GM11168 (cell line): ENCODE results near the gene SV2B.

Experiments
- in situ Hi-C: fragments of 300-500 bp; cut with MboI; formaldehyde crosslinking; loops from one replicate; pipeline ENCODE4 v1.12.0; 2022; ENCODE audit warnings: low sequenced_read_pairs; ENCODE audit not compliant: unreplicated experiment

The SV2B gene

DNA sequence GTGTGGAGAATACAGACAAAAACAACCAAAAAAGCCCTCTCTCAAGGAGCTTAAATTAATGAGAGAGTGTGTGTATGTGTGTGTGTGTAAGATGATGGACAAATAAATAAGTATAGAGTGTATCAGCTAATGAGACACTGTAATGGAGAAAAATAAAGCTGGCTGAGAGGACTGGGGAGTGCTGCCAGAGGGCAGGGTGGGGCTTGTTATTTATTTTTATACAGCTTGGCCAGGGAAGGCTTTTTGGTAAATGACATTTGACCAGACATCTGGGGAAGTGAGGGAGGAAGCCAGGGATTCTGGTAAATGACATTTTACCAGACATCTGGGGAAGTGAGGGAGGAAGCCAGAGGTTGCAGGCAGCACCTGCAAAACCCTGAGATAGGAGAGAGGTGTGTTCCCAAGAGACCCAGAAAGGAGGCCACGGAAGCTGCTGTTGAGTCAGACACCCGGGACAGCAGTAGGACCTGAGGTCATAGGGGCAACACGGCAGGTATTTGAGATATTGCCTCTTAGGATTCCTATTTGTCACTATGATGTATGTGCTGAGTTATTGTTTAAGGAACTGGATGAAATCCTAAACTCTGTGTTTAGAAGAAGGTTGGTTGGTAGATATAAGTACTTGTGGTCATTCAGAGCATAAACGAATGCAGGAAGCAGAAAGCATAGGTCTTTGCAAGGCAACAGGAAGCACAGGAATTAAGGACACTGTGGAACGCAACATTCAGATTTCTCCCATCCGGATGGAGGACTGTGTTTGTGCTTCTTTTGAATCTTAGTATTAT is 2.7 kb downstream of the SV2B start:
- in situ Hi-C loops, result no loop called here

DNA sequence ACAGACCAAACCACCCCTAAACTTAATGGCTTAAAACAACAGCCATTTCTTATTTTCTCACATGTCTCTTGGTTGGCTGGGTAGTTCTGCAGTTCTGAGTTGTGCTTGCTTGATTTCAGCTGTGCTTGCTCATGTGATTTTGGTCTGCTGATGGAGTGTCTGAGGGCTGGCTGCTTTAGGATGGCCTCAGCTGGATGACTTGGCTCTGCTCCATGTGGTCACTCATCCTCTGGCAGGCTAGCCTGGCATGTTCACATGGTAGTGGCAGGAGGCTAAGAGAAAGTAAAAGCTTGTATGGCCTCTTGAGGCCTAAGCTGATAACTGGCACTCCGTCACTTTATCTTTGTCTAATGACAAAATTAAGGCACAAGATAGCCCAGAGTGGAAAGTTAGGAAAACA is 4.1 kb downstream of the SV2B start:
- in situ Hi-C loops, result no loop called here

DNA sequence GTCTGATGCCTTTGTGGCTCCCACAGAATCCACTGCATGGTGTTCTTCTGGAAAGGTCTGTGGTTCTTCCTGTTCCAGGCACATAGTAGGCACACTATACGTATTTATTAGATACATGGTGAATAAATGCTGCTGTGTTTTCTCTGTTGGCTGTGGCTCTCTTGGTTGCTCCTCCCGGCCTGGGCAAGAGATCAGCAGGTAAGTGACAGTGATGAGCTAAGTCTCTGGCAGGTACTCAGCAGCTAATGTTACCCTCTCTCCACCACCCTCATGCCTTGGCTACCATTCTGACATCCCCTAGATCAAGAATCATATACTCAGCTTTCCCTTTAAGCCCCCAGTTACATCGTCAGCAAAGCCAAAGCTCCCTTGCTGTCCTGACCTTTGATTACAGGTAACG is 8.4 kb downstream of the SV2B start:
- in situ Hi-C loops, result no loop called here

DNA sequence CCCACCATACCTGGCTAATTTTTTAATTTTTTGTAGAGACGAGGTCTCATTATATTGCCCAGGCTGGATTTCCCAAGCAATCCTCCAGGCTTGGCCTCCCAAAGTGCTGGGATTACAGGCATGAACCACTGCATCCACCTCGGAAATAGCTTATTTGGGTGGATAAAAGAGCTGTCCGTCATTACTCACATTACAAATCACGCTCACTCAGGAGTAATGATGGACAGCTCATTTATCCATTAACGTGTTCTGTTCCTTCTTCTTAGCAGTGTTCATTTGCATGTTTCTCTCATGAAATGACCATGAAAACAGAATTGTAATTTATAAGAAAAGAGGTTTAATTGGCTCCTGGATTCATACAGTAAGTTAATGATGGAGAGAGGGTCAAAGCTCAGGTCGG is 9.8 kb downstream of the SV2B start:
- in situ Hi-C loops, result no loop called here

DNA sequence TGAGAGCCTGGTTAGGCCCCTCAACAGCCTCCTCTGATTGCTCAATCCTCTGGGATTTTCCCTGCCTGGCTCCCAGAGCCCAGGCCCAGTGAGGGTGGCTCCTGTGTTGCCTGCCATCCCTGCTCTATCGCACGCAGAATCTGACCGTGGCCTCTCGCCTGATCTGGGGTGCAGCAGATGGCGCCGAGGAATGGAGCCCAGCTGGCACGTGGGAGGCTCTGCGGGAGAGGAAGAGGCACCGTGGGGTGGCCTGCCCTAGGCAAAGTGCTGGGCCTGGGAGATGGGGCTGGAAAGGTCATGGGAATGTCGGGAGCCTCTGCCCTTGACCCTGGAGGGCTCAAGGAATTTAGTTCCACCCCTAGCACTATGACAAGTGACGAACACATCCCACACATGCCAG is 10.3 kb downstream of the SV2B start:
- in situ Hi-C loops, result no loop called here

DNA sequence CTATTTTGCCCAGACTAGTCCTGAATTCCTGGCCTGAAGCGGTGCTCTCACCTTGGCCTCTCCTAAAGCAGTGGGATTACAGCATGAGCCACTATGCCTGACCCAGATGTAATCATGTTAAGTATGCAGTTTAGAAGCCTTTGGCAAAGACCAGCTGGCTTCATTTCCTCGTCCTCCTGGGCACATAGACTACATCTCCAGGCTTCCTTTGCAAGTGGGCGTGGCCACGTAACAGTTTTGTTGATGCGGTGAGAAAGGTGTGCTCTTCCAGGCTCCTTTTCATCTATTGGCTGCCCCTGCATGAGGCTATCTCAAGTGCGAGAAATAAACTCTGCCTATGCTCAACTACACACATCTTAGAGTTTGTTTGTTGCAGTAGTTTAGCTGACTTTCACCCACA is 13.0 kb downstream of the SV2B start:
- in situ Hi-C loops, result no loop called here

DNA sequence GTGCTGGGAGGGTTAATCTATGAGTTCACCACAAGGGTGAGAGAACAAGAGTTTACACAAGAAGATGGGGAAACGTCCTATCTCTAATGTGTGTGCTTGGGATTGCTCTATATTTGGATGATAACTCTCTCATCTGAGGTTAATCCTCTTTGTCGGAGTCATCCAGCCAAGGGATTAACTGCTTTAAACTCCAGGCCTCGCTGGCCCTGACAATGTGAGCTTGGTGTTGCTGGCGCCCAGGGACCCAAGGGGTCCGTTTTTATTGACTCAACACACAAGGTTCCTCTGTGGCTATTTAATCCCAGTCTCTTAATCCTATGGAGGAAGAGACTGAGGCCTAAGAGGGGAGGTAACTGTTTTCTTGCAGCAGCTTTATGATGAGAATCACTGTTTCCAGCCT is 14.2 kb downstream of the SV2B start:
- in situ Hi-C loops, result no loop called here

DNA sequence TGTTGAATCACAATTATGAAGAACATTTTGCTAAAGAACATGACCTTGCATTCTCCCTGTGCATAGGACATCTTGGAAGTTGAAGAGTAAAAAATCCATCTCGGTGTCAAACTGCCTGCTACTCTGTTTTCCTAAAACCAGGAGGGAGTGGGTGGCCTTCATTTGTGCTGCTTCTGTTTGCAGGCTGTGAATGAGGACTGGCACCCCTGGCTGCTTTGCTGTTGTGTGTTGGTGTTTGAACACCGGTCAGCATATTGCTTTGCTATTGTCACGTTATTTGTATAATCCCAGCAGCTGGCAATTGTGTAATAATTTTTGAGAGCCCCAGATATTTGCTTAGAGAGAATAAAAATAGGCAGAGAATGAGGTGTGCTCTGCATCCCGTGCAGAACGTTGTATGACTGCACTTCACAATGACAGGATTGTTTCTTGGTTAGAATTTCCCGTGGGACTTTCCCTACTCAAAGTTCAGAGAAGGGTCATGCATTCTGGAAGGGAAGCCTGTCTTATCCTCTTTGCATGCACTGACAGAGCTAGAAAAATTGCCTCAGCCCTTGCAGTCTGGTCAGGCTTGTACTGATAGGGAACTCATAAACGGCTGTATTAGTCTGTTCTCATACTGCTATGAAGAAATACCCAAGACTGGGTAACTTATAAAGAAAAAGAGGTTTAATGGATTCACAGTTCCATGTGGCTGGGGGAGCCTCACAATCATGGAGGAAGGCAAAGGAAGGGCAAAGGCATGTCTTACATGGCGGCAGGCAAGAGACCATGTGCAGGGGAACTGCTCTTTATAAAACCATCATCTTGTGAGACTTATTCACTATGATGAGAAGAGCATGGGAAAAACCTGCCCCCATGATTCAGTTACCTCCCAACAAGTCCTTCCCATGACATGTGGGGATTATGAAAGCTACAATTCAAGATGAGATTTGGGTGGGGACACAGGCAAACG is 16.3 kb downstream of the SV2B start:
- in situ Hi-C loops, result no loop called here

DNA sequence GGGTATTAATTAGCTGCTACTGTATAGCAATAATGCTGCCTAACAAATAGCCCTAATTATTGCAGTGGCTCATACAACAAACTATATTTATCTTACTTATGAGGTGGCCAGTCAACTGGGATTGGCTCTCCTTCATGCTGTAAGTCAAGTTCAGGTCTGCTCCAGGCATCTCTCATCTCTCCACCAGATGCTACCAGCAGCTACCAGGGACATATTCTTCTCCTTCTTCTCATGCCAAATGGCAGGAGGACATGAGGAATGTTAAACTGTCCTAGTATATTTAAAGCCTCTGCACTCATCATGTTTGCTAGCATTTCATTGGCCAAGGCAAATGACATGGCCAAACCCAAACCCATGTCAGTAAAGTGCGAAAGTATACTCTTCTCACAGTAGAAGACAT is 17.3 kb downstream of the SV2B start:
- in situ Hi-C loops, result no loop called here

DNA sequence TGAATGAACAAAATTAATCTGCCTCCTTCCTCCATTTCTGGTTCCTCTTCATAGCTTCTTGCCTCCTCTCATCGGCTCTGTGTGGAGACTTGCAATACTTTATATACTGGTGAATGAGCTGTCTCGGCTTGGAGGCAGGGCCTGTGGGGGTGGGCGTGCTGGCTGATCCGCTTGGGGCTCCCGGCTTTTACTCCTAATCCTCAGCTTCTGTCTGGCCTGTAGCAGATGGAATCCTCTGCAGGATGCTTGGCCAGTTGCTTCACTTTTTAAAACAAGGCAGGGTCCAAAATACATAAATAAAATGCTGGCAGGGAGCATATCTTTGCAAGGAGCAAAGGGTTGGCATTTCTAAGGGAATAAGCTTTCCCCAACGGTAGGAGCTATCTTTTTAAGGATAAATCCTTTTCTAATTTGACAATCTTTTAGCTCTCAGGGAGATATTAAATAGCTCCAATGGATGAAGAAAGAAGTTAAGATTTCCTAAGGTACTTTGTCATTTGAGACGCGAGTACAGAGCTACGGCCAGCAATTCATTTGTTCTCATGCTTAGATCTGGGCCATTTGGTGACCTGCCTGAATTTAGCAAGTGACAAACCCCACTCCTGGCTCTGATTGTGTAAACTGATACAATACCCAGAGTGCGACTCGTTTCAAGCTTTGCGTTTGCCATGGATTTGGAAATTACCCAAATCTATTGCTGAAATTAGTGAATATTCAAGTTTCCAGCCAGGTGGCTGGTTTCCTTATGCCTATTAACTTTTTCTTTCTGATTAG is 18.9 kb downstream of the SV2B start:
- in situ Hi-C loops, result no loop called here

DNA sequence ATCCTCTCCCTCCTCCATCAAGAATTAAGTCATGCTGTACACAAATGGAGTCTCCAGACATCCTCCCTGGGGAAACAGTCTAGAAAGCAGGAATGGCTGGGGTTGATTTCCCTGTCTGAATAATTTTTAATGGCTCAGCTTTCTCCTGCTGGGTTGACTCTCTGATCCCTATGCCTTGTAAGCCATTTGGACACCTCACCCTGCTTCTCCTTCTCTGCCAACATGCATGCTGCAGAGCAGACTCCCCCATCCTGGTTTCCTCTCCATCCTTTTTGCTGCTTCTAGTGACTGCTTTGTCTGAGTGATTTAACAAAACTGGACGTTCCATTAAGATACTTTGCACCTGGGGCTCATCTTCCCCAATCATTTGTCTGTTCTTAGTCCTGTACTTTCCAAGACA is 22.2 kb downstream of the SV2B start:
- in situ Hi-C loops, result no loop called here

DNA sequence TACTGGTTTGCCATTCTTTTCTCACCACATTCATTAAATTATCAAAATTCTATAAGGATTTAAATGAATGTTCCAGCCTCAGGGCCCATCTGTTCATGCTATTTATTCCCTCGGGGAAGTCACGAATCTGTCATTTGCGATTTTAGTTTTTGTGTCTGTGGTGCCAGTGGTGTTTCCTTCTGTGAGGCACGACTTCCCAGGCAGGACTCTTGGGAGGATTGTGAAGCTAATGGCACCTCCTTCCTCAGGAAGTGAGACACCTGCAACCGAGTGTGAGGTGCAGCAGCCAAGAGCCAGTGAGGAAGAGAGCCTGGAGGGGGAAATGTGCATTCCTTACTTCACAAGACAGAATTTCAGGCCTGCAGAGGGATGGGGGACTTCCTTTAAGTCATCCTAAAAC is 24.1 kb downstream of the SV2B start:
- in situ Hi-C loops, result no loop called here

DNA sequence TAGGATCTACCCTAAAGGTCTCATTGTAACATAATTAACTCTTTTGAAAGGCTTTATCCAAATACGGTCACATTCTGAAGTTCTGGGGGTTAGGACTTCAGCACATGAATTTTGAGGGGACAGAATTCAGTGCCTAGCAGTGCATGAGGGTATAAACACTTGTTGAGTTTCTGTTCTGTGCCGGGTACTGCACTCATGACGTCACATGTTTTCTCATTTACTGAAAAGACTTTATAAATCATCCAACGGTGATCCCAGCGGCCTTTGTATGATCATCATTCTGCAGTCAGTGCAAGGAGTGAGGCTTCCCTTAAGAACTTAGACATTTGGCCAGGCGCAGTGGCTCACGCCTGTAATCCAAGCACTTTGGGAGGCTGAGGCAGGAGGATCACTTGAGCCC is 25.1 kb downstream of the SV2B start:
- in situ Hi-C loops, result no loop called here

DNA sequence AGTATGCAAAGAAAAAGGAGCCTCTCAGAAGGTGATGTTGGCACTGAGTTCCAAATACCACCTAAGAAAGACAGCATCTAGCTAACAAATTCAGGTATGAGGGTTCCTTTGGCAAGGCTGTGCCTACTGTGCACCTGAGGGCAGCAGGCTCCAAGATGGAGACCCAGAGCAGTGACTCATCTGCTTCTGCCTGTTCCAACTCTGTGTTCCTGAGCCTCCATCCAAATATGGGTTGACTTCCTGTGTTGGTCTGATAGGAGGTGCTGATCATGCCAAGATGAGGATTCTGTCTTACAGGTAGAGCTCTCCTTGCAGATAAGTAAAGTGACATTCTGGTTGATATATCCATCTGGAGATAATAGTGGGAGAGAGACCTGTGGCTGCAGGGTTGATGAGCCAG is 26.0 kb downstream of the SV2B start:
- in situ Hi-C loops, result no loop called here

DNA sequence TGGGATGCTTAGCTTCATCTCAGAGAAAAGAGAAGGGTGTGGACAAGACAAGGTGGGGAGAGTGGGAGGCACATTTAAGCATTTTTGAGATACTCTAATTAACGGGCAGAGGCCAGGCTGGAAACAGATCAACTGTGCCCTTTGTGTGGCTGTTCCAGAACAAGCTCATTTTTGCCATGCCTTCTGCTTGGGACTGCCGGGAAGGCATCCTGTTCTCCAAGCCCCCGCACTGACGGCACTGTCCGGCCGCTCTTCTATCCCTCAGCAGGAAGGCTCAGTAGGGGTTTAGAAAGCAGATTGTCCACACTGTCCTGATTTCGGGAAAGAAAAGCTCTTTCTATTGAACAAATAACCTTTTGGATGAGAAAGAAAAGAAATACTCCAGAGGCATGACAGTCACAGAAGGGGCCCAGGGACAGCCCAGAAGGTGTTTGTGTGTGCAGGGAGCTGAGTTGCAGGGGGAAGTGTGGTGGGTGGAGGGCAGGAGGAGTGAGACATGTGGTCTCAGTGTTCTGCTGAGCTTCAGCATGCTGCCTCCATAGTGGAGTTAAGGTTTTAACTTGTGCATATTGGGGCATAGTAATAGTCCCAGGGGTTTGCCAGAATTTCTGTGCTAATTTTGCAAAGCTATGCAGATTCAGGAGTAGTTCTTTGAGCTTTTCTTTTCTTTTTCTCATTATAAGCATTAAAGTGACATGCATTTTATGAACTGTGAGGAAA is 27.3 kb downstream of the SV2B start:
- in situ Hi-C loops, result no loop called here

DNA sequence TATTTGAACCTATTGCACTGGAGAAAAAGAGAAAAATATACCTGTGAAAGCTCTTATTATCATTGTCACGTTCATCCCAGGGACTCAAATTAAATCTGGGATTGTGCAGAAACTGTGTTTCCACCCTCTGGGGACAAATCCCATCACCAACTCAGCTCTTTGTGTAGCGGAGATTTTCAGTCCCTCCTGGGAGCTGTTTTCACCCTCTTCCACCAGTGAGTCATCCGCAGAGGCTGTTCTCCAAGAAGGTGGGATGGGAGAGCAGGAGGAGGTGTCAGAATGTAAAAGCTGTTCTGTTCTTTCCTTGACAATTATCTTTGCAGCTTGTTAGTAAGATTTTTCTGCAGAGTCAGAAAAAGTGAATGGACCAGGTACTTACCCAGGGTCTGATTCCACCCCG is 28.0 kb downstream of the SV2B start:
- in situ Hi-C loops, result no loop called here

DNA sequence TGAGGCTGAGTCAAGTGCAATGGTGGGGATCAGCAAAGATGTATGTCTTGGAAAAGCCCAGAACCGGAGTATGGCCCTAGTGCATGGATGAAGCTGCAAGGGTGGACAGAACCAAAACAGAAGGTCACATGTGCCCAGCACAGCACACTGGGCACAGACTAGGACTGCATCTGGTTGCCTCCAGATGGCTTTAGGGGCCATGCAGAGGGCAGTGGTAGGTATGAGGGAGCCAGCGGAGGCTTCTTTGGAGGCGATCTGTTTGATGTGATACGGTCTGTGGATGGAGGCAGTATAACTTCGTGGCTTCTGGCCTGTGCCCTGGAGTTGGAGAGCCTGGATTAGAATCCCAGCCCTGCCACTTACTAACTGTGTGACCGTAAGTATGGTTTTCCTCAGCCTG is 29.4 kb downstream of the SV2B start:
- in situ Hi-C loops, result no loop called here

DNA sequence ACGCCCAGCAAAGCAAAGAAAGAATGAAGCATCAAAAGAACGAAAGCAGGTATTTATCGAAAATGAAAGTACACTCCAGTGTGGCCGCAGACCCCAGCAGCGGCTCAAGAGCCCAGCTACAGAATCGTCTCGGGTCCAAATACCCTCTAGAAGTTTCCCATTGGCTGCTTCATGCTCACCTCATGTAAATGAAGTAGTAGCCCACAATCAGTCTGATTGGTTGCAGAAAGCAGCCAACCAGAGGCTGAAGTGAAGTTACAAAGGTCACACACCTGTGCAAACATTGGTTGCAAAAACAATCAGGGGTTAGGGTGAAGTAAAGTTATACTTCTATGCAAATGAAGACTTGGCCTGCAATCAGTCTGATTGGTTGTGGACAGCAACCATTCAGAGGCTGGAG is 32.0 kb downstream of the SV2B start:
- in situ Hi-C loops, result no loop called here

DNA sequence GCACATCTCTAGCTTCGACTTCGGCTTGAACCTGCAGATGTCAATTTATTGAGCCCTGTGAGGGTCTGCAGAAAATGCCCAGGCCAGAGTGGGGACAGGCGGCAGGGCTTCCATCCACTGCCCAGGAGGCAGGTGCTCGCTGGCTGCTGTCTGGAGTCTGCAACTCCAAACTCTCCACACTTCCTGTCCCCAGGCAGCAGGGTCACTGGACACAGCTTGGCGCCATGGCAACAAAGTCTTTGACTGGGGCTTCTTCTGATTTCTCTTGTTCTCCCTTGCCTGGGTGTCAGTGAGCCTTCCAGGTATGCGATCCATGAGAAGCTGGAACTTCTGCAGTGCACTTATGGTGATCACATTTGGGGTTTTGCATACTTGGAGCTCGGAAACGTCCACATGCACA is 33.5 kb downstream of the SV2B start:
- in situ Hi-C loops, result no loop called here
